ENCODE data around the gene ERC1.

The ERC1 gene

DNA sequence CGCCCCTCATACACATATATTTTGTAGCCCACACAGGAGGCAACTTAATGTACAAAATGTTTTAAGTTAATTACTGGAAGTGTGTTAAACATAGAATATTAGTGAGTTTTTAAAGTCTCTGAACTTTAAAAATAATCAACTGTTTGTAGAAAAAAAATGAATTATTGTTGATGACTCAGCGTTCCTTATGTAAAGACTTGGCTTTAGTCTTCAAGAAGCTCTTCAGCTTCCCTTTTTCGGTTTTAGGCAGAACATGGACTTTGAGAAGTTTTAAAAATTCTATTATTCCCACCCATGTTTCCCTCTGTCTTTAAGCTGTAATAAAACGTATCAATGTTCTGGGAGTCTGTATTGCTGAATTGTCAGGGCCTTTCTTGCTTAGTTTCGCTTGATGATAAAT, 333.9 kb downstream of the ERC1 start:
- CTCF ChIA-PET = no interaction called here
- H3K4me3 ChIP-seq (ENCODE audit: low read depth, low read length) = no peak overlapping the region
- H3K27ac ChIP-seq (ENCODE audit: extremely low read depth, low read depth, low read length) = no peak overlapping the region
- POLR2A ChIA-PET = no interaction called here
- no peaks in the 10 kb centered on the region for H3K9me3 ChIP-seq (ENCODE audit: control insufficient read depth, insufficient read depth, low read depth, low read length)
- no peaks in the 10 kb centered on the region for H3K4me1 ChIP-seq (ENCODE audit: control insufficient read depth, insufficient read depth, low read length)
- H3K36me3 ChIP-seq (ENCODE audit: control insufficient read depth in 2 of 2, insufficient read depth in 1 of 2, low read length in 2 of 2) = no peaks in the 10 kb centered on the region
- TF ChIP-seq, protein P1, sequence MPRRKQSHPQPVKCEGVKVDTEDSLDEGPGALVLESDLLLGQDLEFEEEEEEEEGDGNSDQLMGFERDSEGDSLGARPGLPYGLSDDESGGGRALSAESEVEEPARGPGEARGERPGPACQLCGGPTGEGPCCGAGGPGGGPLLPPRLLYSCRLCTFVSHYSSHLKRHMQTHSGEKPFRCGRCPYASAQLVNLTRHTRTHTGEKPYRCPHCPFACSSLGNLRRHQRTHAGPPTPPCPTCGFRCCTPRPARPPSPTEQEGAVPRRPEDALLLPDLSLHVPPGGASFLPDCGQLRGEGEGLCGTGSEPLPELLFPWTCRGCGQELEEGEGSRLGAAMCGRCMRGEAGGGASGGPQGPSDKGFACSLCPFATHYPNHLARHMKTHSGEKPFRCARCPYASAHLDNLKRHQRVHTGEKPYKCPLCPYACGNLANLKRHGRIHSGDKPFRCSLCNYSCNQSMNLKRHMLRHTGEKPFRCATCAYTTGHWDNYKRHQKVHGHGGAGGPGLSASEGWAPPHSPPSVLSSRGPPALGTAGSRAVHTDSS (tag by site-specific recombination; IDR thresholded peaks at IDR 0.05) = no peak
- TF ChIP-seq, protein P2, sequence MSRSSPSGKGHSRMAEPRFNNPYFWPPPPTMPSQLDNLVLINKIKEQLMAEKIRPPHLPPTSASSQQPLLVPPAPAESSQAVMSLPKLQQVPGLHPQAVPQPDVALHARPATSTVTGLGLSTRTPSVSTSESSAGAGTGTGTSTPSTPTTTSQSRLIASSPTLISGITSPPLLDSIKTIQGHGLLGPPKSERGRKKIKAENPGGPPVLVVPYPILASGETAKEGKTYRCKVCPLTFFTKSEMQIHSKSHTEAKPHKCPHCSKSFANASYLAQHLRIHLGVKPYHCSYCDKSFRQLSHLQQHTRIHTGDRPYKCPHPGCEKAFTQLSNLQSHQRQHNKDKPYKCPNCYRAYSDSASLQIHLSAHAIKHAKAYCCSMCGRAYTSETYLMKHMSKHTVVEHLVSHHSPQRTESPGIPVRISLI (tag by site-specific recombination; IDR thresholded peaks at IDR 0.05) = no peak
- TF ChIP-seq ZBTB20 (tag by site-specific recombination; IDR thresholded peaks at IDR 0.05) = no peak
- no peak for TF ChIP-seq SCRT2 (tag by site-specific recombination; IDR thresholded peaks at IDR 0.05)
- no peak for TF ChIP-seq EGR2 (tag by site-specific recombination; IDR thresholded peaks at IDR 0.05; ENCODE audit: low read depth)
- TF ChIP-seq ZNF623 (tag by site-specific recombination; IDR thresholded peaks at IDR 0.05) = no peak
- TF ChIP-seq KLF10 (tag by site-specific recombination; IDR thresholded peaks at IDR 0.05) = no peak
- no peak for TF ChIP-seq ZFP37 (tag by site-specific recombination; IDR thresholded peaks at IDR 0.05)

DNA sequence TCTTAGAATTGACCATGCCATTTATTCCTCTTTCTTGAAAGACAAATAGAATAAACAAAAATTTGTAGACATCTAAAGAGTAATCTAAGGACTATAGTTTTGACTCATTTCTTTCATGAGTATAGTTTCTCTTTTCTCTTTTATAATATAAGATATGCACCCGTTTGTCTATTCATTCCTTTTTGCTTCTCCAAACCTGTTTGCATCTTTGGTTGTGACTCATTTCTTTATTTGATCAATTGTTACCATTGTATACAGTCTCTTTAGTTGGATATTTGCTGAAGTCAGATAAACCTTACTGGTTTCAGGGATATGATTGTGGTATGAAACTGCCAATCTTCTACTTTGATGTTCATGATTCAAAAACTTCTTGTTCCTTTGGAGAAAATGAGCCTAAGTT, 334.6 kb downstream of the ERC1 start:
- ChIA-PET CTCF (no interaction called here), POLR2A (no interaction called here)
- no peaks in the 10 kb centered on the region for H3K4me1 ChIP-seq (ENCODE audit: control insufficient read depth, insufficient read depth, low read length)
- no peaks in the 10 kb centered on the region for H3K36me3 ChIP-seq (ENCODE audit: control insufficient read depth in 2 of 2, insufficient read depth in 1 of 2, low read length in 2 of 2)
- H3K4me3 ChIP-seq (ENCODE audit: low read depth, low read length) = no peak overlapping the region
- H3K27ac ChIP-seq (ENCODE audit: extremely low read depth, low read depth, low read length) = no peak overlapping the region
- H3K9me3 ChIP-seq (ENCODE audit: control insufficient read depth, insufficient read depth, low read depth, low read length) = no peaks in the 10 kb centered on the region
- TF ChIP-seq ZNF600 (tag by site-specific recombination; IDR thresholded peaks at IDR 0.05) (no peak), GLIS1 (tag by site-specific recombination; IDR thresholded peaks at IDR 0.05) (no peak), ZNF146 (tag by site-specific recombination; IDR thresholded peaks at IDR 0.05) (no peak), ZNF48 (tag by site-specific recombination; IDR thresholded peaks at IDR 0.05) (no peak), ZBTB1 (tag by site-specific recombination; IDR thresholded peaks at IDR 0.05) (no peak)

DNA sequence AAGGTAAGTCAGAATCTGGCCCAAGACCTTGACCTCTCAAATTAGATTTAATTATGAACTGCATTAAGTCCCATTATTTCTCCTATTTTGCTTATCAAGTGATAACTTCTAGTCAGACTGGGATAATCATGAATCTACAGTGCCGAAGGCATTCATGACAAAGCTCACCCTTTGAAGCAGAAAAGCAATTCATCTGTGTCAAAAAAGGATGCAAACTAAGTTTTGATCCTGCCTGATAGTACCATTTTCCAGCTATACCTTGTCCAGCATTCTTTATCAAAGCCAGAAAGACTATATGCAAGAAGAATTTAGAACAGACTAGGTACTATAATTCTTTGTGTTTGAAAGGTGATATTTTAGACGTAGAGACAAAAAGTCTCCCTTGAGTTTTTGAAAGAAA, 335.2 kb downstream of the ERC1 start:
- no peaks in the 10 kb centered on the region for H3K4me1 ChIP-seq (ENCODE audit: control insufficient read depth, insufficient read depth, low read length)
- H3K36me3 ChIP-seq (ENCODE audit: control insufficient read depth in 2 of 2, insufficient read depth in 1 of 2, low read length in 2 of 2) = no peaks in the 10 kb centered on the region
- H3K9me3 ChIP-seq (ENCODE audit: control insufficient read depth, insufficient read depth, low read depth, low read length) = no peaks in the 10 kb centered on the region
- ChIA-PET POLR2A (no interaction called here), CTCF (no interaction called here)
- no peak for TF ChIP-seq ZBTB48 (tag by site-specific recombination; IDR thresholded peaks at IDR 0.05)
- TF ChIP-seq ZFP3 (tag by site-specific recombination; IDR thresholded peaks at IDR 0.05; ENCODE audit: low read depth) = no peak
- no peak overlapping the region for H3K27ac ChIP-seq (ENCODE audit: extremely low read depth, low read depth, low read length)
- H3K4me3 ChIP-seq (ENCODE audit: low read depth, low read length) = no peak overlapping the region

GRCh38 chr12:1328391-1328790, 337.4 kb downstream of the ERC1 start:
- H3K4me3 ChIP-seq (ENCODE audit: low read depth, low read length) = no peak overlapping the region
- POLR2A ChIA-PET = no interaction called here
- CTCF ChIA-PET = no interaction called here
- no peaks in the 10 kb centered on the region for H3K9me3 ChIP-seq (ENCODE audit: control insufficient read depth, insufficient read depth, low read depth, low read length)
- no peaks in the 10 kb centered on the region for H3K36me3 ChIP-seq (ENCODE audit: control insufficient read depth in 2 of 2, insufficient read depth in 1 of 2, low read length in 2 of 2)
- H3K4me1 ChIP-seq (ENCODE audit: control insufficient read depth, insufficient read depth, low read length) = no peaks in the 10 kb centered on the region
- no peak overlapping the region for H3K27ac ChIP-seq (ENCODE audit: extremely low read depth, low read depth, low read length)
- no peak for TF ChIP-seq ZNF23 (tag by site-specific recombination; IDR thresholded peaks at IDR 0.05; ENCODE audit: borderline replicate concordance)
- no peak for TF ChIP-seq ZSCAN30 (tag by site-specific recombination; IDR thresholded peaks at IDR 0.05)
- TF ChIP-seq ZNF426 (tag by site-specific recombination; IDR thresholded peaks at IDR 0.05) = no peak
- TF ChIP-seq ZNF274 (IDR thresholded peaks at IDR 0.05; ENCODE audit: low read length) = no peak
- no peak for TF ChIP-seq ZNF274 (tag by site-specific recombination; IDR thresholded peaks at IDR 0.05; ENCODE audit: borderline replicate concordance)
- no peak for TF ChIP-seq ZNF335 (tag by site-specific recombination; conservative IDR thresholded peaks at IDR 0.05)
- no peak for TF ChIP-seq ZBTB7A (tag by site-specific recombination; IDR thresholded peaks at IDR 0.05; ENCODE audit: low read depth)
- TF ChIP-seq BCL6B (tag by site-specific recombination; IDR thresholded peaks at IDR 0.05) = no peak
- TF ChIP-seq ZNF112 (tag by site-specific recombination; IDR thresholded peaks at IDR 0.05) = no peak
- no peak for TF ChIP-seq ZNF16 (tag by site-specific recombination; IDR thresholded peaks at IDR 0.05; ENCODE audit: low read depth)
